SIG-M5 treated with dmso at 0.1 percent for 504 hours (cell line): Measurements from ENCODE around the gene ELP2.

Source experiments
- DNase-seq: peaks from one replicate; lab custom pipeline; 2025; ENCODE audit not compliant: unreplicated experiment; lab: John Stamatoyannopoulos, UW

The ELP2 gene

DNA sequence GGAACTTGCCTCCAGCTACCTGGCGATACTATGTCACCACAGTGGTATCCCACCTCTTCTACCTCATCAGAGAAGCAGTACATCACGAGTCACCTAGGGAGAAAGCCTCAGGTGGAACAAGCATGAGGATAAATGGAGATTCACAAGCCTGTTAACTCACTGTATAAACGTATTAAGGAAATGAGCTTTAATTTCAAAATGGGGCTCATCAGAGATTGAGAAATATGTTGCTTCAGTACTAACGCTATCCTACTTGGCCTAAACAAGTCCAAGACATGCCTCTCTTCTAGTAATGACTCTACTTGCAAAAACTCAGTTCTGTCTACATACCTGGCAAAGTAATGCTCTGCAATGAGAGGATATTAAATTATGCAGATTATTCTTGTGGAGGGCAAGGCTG is 4.9 kb upstream of the ELP2 start:
- no peak for DNase-seq

DNA sequence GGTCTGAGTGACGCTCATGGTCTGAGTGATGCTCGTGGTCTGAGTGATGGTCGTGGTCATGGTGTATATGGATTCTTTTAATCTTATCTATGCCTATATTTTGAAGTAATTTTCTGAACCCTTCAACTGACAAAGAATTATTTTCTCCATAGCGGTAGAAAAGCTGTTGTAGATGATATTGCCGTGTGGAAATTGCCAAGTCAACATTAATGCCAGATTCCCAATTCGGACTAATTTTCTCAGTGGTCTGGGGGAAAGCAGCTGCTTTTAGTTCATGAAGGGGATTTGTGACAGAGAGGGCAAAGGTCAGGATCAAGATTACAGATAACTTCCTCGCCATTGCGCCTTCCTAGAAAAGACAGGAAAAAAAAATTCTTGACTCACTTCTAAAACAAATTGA is 3.0 kb upstream of the ELP2 start:
- no peak for DNase-seq

DNA sequence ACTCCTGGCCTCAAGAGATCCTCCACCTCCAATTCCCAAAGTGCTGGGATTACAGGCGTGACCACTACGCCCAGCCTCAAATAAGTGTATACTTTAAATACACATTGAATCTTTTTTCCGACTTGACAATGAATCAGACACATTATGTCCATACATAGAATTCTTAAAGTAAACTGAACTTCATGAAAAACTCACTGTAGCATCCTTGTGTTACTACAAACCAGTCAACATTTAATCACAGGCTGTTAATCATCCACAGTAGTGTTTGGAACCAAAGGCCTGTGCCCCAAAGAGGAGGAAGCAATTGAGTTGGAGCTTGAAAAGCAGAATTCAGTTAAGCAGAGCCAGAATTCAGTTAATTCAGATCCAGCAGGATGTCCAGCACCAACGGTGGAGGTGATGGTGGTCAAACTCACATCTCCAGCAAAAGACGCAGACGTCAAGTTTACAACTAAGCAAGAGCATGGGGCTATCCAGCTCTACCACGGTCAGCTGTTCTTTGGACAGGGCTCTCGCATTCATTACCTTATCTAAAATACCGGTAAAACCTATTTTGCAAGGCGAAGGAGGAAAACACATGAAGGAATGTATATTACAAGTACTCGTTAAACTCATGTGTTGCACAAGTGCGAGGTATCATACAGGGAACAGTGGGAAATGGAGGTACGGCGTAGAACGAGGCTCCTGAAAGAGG is 1.7 kb upstream of the ELP2 start:
- DNase-seq, result no peak

DNA sequence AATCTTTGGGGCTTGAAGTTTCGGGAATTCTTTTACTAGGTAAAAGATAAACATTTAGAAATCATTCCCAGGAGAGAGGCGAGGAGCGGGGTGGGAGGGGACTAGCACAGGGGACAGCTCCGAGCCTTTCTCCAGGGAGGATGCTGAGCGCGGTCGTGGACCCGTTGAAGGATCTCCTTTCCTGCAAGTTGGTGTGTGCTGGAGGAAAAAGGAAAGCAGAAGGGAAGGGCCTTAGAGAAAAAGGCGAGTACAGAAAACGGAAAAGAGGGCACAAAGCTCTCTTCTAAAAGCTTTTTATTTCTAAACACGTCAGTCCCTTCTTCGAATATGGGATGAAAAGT is 1.2 kb upstream of the ELP2 start:
- DNase-seq, result peak; percentile 36

DNA sequence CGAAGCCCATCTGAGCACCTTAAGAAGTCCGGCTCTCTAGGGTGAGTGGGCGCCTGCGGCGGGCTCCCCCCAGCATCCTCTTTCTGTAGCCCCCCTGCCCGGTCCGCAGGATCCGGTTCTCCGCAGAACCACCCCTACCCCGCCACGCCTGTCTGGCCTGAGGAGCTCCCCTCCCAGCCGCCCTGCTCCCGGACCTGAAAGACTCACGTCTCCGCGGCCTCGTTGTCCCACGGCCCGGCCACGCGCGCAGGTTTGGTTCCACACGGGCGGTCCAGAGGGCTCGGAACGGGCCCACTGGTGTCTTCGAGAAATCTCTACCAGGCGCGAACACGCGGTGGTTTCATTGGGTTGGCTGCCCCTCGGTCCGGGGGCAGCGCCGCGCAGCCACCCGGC is 796 bp upstream of the ELP2 start:
- no peak for DNase-seq

DNA sequence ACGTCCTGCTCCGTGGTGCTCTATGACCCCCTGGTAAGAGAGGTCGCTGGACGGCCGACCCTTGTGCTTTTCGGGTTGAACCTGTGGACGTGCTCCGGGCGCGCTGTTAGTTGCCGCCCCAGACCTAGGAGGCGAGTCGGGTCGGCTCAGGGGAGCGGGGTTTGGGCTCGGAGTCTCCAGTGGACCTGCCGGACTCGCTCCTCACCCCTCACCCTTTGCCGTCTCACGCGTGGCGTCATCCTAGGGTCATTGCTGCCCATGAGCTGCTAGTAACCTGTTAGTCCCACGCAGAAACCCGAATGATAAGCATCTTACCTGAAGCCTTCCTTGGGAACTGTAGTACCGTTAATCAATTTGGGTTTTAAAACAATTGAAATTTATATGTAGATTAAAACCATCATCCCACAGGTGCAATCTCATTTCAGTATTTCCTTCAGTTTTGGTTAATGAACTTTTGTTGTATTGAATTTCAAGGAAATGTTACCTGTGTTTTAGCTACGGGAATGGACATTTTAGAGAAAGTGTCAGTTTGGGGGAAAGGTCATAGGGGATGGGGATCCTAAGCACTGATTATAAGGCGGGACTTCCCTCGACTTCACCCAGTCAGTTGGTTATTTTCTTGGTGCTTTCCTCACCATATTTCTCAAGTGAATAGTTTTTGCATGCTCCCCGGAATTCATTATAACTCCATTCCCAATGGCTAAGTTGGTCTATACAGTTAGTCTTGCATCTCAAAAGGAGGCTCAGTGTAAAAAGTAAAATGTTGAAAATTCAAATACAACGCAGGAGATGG is 536 bp downstream of the ELP2 start:
- peak; percentile 32 for DNase-seq

DNA sequence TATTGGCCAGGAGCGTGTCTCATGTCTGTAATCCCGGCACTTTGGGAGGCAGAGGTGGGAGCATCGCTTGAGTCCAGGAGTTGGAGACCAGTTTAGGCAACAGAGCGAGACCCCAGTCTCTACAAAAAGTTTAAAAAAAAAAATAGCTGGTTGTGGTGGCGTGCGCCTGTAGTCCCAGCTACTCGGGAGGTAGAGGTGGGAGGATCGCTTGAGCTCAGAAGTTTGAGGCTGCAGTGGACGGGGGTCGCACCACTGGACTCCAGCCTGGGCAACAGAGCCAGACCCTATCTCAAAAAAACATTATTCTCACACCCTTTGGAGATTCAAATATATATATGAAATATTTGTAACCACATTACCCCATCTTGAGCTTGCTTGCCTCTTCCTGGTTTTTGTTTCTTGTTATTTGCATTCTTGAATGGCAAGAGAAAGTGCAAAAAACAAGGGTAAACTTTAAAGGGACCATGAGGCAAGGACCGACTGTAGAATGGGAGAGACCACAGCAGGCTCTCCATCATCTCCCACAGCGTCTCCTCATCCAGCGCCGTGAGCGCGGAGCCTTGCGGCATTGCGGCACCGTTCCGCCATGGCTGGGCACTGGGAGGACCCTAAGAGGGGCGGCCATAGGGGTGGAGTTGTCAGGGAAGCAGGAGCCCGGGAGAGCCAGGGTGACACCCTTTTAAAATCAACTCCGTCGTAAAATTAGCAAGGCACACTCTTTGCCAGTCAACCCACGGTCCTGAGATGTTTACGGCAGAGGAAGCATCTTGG is 1.4 kb downstream of the ELP2 start:
- DNase-seq, result no peak

DNA sequence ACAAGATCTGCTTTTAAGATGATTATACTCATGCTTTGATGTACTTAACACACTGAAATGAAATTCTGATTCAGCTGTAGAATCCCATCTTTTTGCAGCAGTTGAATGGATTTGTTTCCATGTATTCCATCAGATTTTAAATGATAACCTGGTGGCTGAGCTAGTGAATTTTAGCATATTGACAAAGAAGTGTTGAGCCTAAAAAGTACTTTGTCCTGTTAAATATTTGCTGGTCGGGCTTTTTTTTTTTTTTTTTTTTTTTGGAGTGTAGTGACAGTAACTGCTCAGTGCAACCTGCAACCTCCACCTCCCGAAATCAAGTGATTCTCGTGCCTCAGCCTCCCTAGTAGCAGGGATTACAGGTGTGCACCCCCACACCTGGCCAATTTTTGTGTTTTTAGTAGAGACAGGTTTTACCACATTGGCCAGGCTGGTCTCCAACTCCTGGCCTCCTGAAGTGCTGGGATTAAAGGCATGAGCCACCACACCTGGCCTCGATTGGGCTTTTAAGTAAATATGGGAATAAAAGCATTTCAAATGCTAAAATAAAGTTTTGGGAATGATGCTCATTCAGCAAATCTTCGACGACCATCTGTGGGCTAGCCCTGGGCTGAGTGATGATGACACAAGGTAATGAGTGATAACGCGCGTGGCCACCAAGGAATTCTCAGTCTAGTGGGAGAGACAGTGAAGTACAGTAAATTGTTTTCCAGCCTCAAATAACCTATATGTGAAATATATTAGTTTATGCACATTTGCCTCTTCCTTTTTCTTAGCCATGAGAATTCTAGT is 2.2 kb downstream of the ELP2 start:
- DNase-seq, result no peak

DNA sequence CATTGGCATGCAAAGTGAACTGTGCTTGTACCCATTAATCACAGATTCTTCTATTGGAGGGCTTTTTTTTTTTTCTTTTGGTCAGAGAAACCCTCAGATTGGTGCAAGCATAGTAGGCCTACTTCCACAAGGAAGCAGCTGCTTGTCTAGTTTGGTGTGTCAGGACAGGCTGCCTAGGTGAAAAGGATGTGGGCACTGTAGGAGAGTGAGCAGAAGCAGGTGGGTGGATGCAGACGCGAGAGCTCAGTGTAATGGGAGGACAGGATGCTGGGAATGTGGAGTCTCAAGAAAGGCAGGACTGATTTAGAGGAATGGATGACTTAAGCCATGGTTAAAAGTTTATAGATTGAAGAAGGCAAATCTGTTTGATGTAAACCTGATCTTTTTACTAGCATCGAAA is 3.1 kb downstream of the ELP2 start:
- DNase-seq, result no peak

DNA sequence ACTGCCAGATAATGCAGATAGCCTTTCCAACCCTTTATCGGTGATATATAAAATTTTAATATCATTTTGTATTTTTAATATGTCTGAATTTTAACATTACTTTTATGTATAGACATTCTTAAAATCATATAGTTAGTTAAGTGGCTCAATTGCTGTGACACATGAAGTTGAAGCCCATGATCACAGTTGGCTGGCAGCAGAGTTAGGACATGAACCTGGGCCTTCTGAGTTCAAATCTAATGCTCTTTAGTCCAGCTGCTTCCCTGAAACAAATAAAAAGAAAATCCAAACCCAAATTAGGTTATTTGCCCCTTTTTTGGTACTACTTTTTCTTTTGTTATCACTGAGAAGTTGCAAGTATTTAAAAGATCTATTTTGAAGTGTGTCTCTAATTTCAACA is 5.6 kb downstream of the ELP2 start:
- no peak for DNase-seq

DNA sequence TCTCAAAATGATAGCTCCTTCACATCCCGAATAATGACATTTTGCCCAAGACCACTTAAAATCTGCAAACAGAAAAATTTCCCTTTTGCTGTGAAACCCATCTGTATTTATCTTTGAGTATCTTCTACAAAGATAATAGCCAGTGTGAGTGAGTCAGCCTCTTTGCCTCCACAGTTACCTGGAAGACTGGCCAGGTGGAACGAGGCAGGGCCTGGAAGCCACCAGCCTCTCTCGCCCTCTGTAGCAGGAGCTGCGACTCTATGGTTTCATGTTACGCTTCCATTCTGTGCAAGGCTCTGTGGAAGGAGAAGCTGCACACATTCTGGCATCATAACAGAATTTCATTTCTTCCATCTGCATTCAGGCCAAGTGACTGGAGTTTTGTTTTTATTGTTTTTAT is 9.5 kb downstream of the ELP2 start:
- no peak for DNase-seq

DNA sequence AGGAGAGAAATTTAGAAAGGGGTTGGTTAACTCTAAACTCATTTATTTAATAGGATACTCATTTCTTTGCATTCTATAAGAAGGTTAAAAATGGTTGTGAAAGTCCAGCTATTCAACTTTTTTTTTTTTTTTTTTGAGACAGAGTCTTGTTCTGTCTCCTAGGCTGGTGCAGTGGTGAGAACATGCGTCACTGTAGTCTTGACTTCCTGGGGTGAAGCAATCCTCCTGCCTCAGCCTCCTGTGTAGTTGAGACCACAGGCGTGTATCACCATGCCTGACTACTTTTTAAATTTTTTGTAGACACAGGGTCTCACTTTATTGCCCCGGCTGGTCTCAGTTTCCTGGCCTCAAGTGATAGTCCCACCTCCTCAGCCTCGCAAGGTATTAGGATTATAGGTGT is 11.9 kb downstream of the ELP2 start:
- no peak for DNase-seq

DNA sequence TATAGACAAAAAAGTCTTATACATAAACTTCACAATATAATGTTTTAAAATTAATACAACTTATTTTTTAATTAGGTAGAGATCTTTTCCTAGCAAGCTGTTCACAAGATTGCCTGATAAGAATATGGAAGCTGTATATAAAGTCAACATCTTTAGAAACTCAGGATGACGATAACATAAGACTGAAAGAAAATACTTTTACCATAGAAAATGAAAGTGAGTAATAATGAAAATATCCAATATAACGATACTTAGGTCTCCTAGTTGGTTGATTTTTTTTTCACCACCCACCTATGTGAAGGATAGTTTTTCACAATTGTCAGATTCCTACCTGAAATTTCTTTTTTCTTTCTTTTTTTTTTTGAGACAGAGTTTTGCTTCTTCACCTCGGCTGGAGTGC is 13.1 kb downstream of the ELP2 start:
- no peak for DNase-seq

DNA sequence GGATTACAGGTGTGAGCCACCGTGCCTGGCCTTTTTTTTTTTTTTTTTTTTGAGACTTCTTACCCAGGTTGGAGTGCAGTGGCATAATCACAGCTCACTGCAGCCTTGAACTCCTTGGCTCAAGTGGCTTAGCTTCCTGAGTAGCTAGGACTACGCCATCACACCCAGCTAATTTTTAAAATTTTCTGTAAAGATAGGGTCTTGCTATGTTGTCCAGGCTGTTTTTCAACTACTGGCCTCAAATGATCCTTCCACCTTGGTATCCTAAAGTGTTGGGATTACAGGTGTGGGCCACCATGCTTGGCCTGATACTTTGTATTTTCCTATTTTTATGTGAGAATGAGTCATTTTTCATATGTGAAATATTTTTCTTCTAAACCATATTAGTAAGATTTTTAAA is 13.7 kb downstream of the ELP2 start:
- DNase-seq, result no peak

DNA sequence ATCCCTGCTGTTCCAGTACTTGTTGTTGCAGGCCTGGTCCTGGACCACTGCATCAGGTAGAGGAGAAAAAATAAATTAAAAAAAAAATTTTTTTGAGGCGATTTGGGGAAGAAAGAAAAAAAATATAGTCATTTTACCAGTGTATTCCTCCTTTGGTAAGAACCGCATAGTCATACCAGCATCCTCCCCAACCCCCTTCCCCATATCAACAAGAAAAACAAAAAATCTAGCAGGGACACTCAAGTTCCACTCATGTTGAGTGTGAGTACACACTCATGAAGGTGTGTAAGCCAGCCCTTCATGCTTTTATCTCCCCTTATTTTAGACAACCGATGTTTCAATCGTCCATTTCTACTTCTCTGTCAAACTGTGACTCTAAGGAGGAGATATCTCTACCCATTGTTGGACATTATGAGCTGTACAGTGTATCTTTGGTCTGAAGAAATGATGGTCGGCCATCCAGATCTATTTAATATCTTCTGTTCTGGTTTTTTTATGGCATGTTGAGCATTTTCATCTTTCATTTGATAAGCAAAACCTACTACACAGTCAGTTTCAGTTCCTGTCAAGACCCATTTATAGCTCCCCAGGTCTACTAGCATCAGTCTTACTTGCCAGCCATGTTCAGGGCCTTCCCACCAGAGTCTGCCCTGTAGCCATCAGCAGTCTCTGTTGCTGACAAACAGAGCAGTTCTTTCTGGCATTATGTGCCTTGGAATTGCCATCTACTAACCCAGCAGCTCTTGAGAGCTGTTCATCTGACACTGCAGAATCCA is 20.0 kb downstream of the ELP2 start:
- DNase-seq, result no peak

DNA sequence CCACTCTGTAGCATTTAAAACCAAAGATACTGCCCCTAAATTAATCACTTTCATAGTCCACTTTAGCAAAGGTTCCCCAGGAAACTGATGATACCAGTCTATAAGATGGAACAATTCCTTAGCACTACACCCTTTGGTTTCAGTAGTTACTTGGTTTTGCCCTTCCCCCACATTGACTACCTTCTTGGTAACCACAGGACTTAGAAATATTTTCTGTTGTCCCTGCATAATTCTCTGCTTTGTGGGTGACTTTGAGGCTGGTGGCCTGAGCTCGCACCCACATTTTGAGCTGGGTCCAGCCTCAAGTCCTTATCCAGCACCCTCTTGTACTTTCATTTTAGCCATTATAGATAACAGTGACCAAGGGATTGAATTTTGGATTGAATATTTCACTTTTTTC is 23.1 kb downstream of the ELP2 start:
- DNase-seq, result no peak

DNA sequence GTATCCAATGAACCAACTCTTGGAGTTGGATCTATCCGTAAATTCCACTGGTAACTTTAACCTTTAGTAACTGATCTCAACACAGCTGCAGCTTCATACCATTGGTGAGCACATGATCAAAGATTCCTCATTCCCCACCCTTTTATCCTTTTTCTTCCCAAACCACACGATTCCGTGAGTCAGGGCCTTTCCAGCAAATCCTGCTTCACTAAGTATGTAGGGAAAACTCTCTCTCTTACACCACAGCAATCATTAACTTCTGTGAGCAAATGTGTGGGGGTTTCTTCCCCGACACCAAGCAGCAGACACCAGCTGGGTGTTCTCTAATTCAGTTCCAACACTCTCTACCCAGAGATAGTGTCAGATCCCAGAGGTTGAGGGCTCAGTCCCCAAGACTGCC is 23.5 kb downstream of the ELP2 start:
- no peak for DNase-seq

DNA sequence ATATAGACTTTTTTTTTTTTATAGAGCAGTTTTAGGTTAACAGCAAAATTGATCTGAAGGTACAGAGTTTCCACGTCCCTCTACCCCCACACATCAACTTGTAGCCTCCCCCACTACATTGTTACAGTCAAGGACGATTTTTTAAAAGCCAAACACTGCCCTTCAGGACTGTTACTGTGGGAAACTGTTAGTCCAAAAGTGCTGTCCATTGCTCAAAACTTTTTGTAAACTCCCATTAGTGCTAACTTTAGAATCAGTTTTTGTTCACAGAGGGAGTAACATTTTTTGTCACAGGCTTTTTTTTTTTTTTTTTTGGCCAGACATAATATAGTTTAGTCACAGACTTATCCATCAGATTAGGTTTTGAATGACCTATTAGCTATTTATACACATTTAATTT is 24.1 kb downstream of the ELP2 start:
- DNase-seq, result no peak

DNA sequence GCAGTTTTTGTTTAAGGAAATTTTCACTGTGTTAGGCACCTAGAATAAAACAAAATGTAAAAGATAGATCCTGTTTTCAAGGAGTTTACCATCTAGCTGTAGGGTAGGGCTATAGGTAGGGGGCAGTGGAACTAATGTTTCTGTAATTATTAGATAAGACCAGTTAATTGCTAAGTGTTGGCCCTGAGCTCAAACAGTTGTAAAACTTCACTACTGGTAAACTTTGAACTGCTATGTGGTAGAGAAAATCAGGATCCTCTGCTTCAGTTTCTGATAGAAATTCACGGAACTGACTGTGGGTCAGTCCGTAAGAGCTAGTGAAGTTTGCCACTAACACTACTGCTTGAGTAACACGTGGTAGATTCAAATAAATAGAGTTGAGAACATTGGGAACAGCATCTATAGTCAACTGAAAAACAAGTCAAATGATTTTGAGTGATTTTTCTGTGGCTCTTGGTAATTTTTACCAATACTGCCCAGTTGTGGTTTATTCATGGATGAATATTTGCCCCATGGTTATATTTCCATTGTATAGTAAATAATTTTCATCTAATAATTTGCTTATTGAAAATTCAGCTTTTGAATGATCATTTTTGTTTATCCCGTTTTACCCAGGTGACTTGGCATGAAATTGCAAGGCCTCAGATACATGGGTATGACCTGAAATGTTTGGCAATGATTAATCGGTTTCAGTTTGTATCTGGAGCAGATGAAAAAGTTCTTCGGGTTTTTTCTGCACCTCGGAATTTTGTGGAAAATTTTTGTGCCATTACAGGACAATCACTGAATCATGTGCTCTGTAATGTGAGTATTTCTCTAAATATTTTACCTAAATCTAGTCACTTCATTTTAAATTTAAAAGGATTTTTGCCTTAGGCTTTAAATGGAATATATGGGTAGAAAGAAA is 26.4 kb downstream of the ELP2 start:
- DNase-seq, result no peak

DNA sequence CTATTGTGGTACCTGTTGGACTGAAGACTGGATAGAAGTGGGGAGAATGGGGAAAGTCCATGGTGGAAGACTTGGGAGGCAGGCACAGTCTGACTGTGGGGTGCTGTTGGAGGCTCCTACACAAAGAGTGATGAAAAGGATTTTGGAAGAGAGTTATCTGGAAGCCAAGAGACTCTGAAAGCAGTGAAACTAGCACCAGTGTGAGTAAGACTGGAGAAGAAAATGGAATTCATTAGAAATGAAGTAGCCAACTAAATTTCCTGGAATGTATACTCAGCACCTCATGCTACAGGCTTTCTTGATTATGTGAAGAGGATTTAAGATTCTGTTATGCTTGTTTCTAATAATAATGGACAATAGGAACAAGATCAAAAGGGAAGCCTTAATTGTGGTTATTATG is 27.7 kb downstream of the ELP2 start:
- no peak for DNase-seq
